HCT116 (cell line): Measurements from ENCODE around the gene FBXW8. TPM values are rescaled to one million over a fixed set of nuclear protein-coding genes. Genes with fewer than 3 reads are reported as not detected.

Experiments used
- ATAC-seq: fragments of 200-7000 bp; cut with Tn5 transposase; 2 replicates; pipeline ENCODE4 v1.9.1; 2020; ENCODE audit warnings: mild to moderate bottlenecking, moderate library complexity
- BruUV-seq: library from RNA; stranded (reverse); fragments of 400-500 nt; replicated peaks from 2 replicates; lab custom pipeline; 2021; lab: Mats Ljungman, UMichigan
- CTCF ChIA-PET: fragments of 300-600 bp; sonication (Branson Sonifier 250); formaldehyde crosslinking; loops from one replicate; lab custom pipeline; 2021; ENCODE audit warnings: antibody characterized with exemption; lab: Charles Lee
- POLR2A ChIA-PET: fragments of 300-600, 350-600 bp; sonication (Branson Sonifier 250); formaldehyde crosslinking; loops from one replicate; lab custom pipeline; 2021; ENCODE audit warnings: antibody characterized with exemption; lab: Charles Lee
- RAD21 ChIA-PET, 2 experiments: fragments of 300-600 bp; sonication (Branson Sonifier 250); formaldehyde crosslinking; loops; one replicate each; lab custom pipeline; 2023; ENCODE audit warnings: low total read pairs in 2 of 2; ENCODE audit not compliant: uncharacterized antibody in 2 of 2, unreplicated experiment in 2 of 2, low non-redundant PET in 1 of 2; lab: Charles Lee
- DNase-seq: peaks from one replicate; pipeline ENCODE4 v3.0.0-alpha.2; 2010; ENCODE audit warnings: low read depth, low spot score
- H2AFZ ChIP-seq: fragments of 200-600 bp; shearing (Covaris generic), sonication (generic); 2 replicates; pipeline ENCODE4 v1.6.1; 2017; ENCODE audit warnings: low read depth, mixed run types, mixed read lengths, antibody characterized with exemption, low read length; ENCODE audit not compliant: poor library complexity, severe bottlenecking
- H3K27ac ChIP-seq: 2 replicates; pipeline ENCODE4 v1.5.1; 2012; ENCODE audit warnings: low read depth, low read length
- H3K27me3 ChIP-seq: fragments of 200-600 bp; sonication (generic); 2 replicates; pipeline ENCODE4 v1.6.1; 2016; ENCODE audit warnings: mixed run types, low read length, mixed read lengths; ENCODE audit not compliant: insufficient read depth
- H3K36me3 ChIP-seq, 2 experiments: fragments of 200-500 bp in 1 of 2; fragments of 200-600 bp in 1 of 2; sonication (Bioruptor generic) in 1 of 2; sonication (generic) in 1 of 2; 2 replicates each; pipeline versions ENCODE4 v1.5.1 to v1.6.1; 2014 to 2016; ENCODE audit warnings: low read length in 2 of 2, inconsistent platforms in 1 of 2, mixed read lengths in 1 of 2, mixed run types in 1 of 2; ENCODE audit not compliant: insufficient read depth in 2 of 2, control insufficient read depth in 1 of 2
- H3K4me1 ChIP-seq, 2 experiments: fragments of 200-600 bp in 1 of 2; sonication (generic) in 1 of 2; 2 replicates each; pipeline versions ENCODE4 v1.5.1 to v1.6.1; 2012 to 2017; ENCODE audit warnings: low read length in 2 of 2, inconsistent platforms in 1 of 2, mild to moderate bottlenecking in 1 of 2, mixed read lengths in 1 of 2, mixed run types in 1 of 2, moderate library complexity in 1 of 2; ENCODE audit not compliant: insufficient read depth in 2 of 2, control insufficient read depth in 1 of 2
- H3K4me2 ChIP-seq: fragments of 200-600 bp; sonication (generic); 2 replicates; pipeline ENCODE4 v1.6.1; 2017; ENCODE audit warnings: mixed run types, low read length, mixed read lengths
- H3K4me3 ChIP-seq, 2 experiments: fragments of 200-600 bp in 1 of 2; sonication (generic) in 1 of 2; replicated peaks in 1 of 2; 2 replicates each; pipeline ENCODE4 v1.5.1; 2011 to 2016; ENCODE audit warnings: low read length in 2 of 2, control low read depth in 1 of 2, low read depth in 1 of 2, mild to moderate bottlenecking in 1 of 2, mixed read lengths in 1 of 2, mixed run types in 1 of 2
- H3K79me2 ChIP-seq: fragments of 200-600 bp; sonication (generic); 2 replicates; pipeline ENCODE4 v1.6.1; 2017; ENCODE audit warnings: mild to moderate bottlenecking, mixed run types, low read length, moderate library complexity, mixed read lengths; ENCODE audit not compliant: insufficient read depth
- H3K9ac ChIP-seq: fragments of 200-600 bp; sonication (generic); 2 replicates; pipeline ENCODE4 v1.6.1; 2016; ENCODE audit warnings: low read length, mixed read lengths
- H3K9me2 ChIP-seq: fragments of 200-600 bp; sonication (generic), shearing (Covaris generic); 2 replicates; pipeline ENCODE4 v1.6.1; 2017; ENCODE audit warnings: mixed run types, mild to moderate bottlenecking, moderate library complexity; ENCODE audit not compliant: insufficient read depth
- H3K9me3 ChIP-seq, 2 experiments: fragments of 200-500 bp in 1 of 2; fragments of 200-600 bp in 1 of 2; sonication (Bioruptor generic) in 1 of 2; sonication (generic) in 1 of 2; 2 replicates each; pipeline ENCODE4 v1.6.1; 2014 to 2017; ENCODE audit warnings: low read length in 2 of 2, mixed read lengths in 2 of 2, inconsistent platforms in 1 of 2, low read depth in 1 of 2, mild to moderate bottlenecking in 1 of 2, mixed run types in 1 of 2, moderate library complexity in 1 of 2; ENCODE audit not compliant: control insufficient read depth in 1 of 2, insufficient read depth in 1 of 2
- H4K20me1 ChIP-seq: fragments of 200-600 bp; sonication (generic), shearing (Covaris generic); 2 replicates; pipeline ENCODE4 v1.6.1; 2017; ENCODE audit warnings: mixed run types, mild to moderate bottlenecking, moderate library complexity; ENCODE audit not compliant: insufficient read depth
- CBX3 ChIP-seq: IDR thresholded peaks from 2 replicates; pipeline ENCODE4 v1.6.1; 2012; ENCODE audit warnings: low read depth
- ELF1 ChIP-seq: IDR thresholded peaks from 2 replicates; pipeline ENCODE4 v1.6.1; 2012; ENCODE audit warnings: low read depth, borderline replicate concordance
- EZH2phosphoT487 ChIP-seq: fragments of 200-600 bp; IDR thresholded peaks from 2 replicates; pipeline ENCODE4 v1.6.1; 2018; ENCODE audit warnings: antibody characterized with exemption, borderline replicate concordance
- JUND ChIP-seq: IDR thresholded peaks from 2 replicates; pipeline ENCODE4 v1.6.1; 2012
- POLR2A ChIP-seq: IDR thresholded peaks from 2 replicates; pipeline ENCODE4 v1.7.0; 2011; ENCODE audit warnings: borderline replicate concordance; ENCODE audit not compliant: insufficient read depth, insufficient read length; ENCODE audit errors: extremely low read depth
- POLR2AphosphoS5 ChIP-seq: IDR thresholded peaks from 2 replicates; pipeline ENCODE4 v1.6.1; 2011; ENCODE audit warnings: mild to moderate bottlenecking, low read depth, low read length, moderate library complexity
- SP1 ChIP-seq: IDR thresholded peaks from 2 replicates; pipeline ENCODE4 v1.6.1; 2012; ENCODE audit warnings: low read depth
- YY1 ChIP-seq: IDR thresholded peaks from 2 replicates; pipeline ENCODE4 v1.6.1; 2011; ENCODE audit warnings: low read length, low read depth, moderate library complexity, mild to moderate bottlenecking; ENCODE audit not compliant: insufficient replicate concordance; ENCODE audit errors: extremely low read depth
- ZFX ChIP-seq: fragments of 450-650 bp; IDR thresholded peaks from 2 replicates; pipeline ENCODE4 v1.6.1; 2017
- ZNF274 ChIP-seq: fragments of 200-500 bp; sonication (Bioruptor generic); IDR thresholded peaks from 2 replicates; pipeline ENCODE4 v1.6.1; 2014; ENCODE audit warnings: mild to moderate bottlenecking, low read depth, low read length, inconsistent platforms
- intact Hi-C: fragments of 100-400 bp; cut with micrococcal nuclease; formaldehyde crosslinking; loops from 2 replicates; pipeline ENCODE4 v1.10.0; 2022
- total RNA-seq: library from RNA; stranded (reverse); gene quantifications from one replicate; pipeline ENCODE4 v1.2.1, GENCODE V29; 2021; ENCODE audit not compliant: unreplicated experiment
- TF ChIP-seq, protein P1 (sequence below): IDR thresholded peaks from 2 replicates; pipeline ENCODE4 v1.6.1; 2011; ENCODE audit warnings: mild to moderate bottlenecking, low read length, moderate library complexity; ENCODE audit not compliant: insufficient replicate concordance; ENCODE audit errors: extremely low read depth
- TF ChIP-seq, protein P2 (sequence below): IDR thresholded peaks from 2 replicates; pipeline ENCODE4 v1.6.1; 2012; ENCODE audit warnings: low read depth

The FBXW8 gene
- total RNA-seq, 1 experiment from 2014 or later: 14.6 TPM

DNA sequence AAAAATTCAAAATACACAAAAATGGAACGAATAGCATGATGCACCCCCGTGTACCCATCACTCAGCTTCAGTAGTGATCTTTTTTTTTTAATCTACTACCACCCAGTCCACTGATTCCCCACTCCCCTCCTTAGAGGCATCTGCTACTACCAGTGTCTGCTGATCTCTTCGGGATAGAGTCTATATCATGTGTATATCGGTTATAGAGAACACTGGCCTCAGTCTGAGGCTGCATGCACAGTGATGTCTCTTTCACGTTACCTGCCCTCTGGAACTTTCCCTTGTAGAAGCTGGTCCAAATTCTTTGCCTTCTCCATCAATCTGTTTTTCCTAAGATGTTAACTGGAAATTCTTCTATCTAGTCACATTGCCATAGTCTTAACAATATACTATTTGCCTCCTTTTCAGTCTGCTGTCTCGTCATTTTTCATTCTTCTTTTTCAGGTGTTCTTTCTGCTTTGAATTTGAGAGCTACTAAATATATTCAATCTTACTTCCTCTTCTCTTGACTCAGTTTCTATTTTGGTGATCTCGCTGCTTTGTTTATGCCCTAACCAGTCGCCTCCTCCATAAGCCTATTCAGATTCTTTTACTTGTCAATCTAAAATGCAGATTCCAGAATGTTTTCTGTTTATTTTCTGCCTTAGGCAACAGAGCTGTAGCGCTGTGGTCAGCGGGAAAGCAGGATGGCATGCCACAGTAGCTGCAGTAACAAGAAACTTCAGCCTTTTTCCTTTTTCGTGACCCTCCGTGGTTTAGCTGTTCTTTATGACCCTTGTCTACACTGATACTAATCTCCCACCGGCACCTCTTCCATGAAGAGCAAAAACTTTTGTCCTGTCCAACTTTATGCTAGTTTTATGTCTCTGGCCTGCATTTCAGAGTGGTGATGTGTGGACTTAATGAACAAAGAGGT lies 67.0 kb downstream of the FBXW8 start:
- Histone ChIP-seq H3K79me2 (no peaks in the 10 kb centered on the region), H3K9me3 (no peaks in the 10 kb centered on the region), H3K27me3 (no peaks in the 10 kb centered on the region), H3K9ac (no peak overlapping the region), H3K27ac (no peak overlapping the region), H3K36me3 (no peaks in the 10 kb centered on the region), H2AFZ (no peak overlapping the region), H4K20me1 (no peaks in the 10 kb centered on the region), H3K4me2 (no peak overlapping the region)
- ChIA-PET CTCF (no interaction called here), POLR2A (no interaction called here)
- no peak for DNase-seq
- TF ChIP-seq JUND: no peak
- TF ChIP-seq POLR2A: no peak
- TF ChIP-seq, all 23 proteins: peak for 0
- Histone ChIP-seq H3K9me2 (no peaks in the 10 kb centered on the region), H3K4me1 (no peaks in the 10 kb centered on the region), H3K4me3 (no peak overlapping the region)
- intact Hi-C loops: no loop called here
- RAD21 ChIA-PET: no interaction called here
- ATAC-seq: no peak
- no TSS peak for BruUV-seq

DNA sequence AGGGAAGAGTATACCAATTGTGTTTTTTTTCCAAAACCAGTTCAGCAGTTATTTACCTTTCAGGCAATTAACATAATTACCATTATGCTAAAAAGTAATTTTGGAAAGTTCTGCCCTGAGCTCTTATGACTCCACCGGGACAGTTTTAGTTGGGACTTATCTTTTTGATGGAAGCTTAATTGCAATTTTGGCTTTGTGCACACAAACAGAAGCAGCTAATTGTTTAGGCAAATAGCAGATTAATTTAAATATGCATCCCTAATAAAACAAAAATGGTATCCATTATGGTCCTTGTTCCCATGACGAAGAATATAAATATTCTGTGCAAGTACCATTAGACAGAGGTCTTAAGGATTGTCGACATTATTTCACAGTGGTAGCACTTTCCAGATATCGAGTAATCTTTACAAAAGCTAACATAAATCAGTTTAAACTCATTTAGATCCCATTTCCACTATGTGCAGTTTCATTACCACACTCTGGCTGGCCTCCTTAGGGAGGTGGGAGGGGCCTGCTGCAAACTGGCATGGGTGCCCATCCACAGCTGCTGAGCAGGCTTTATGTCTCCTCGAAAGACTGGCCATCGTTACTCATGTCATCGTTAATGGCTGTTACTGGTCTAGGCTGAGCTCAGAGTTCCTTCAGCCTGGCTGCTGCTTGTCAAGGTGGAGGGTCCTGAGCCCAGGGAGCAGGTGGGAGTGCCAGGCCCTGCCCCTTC lies 68.2 kb downstream of the FBXW8 start:
- POLR2A ChIA-PET: no interaction called here
- CTCF ChIA-PET: no interaction called here
- no peaks in the 10 kb centered on the region for H3K9me3 ChIP-seq
- H3K4me2 ChIP-seq: no peak overlapping the region
- H2AFZ ChIP-seq: no peak overlapping the region
- no peaks in the 10 kb centered on the region for H4K20me1 ChIP-seq
- H3K4me3 ChIP-seq: no peak overlapping the region
- no peaks in the 10 kb centered on the region for H3K79me2 ChIP-seq
- no peak overlapping the region for H3K9ac ChIP-seq
- RAD21 ChIA-PET: no interaction called here
- no peak for ATAC-seq
- no peak overlapping the region for H3K27ac ChIP-seq
- H3K27me3 ChIP-seq: no peaks in the 10 kb centered on the region
- DNase-seq: no peak
- intact Hi-C loops: no loop called here
- no peaks in the 10 kb centered on the region for H3K36me3 ChIP-seq
- H3K4me1 ChIP-seq: no peaks in the 10 kb centered on the region
- no TSS peak for BruUV-seq
- H3K9me2 ChIP-seq: no peaks in the 10 kb centered on the region
- TF ChIP-seq POLR2AphosphoS5 (no peak), SP1 (no peak), CBX3 (no peak), YY1 (no peak), ZFX (no peak), EZH2phosphoT487 (no peak), ZNF274 (no peak), ELF1 (no peak), POLR2A (no peak)
- TF ChIP-seq, protein P1, sequence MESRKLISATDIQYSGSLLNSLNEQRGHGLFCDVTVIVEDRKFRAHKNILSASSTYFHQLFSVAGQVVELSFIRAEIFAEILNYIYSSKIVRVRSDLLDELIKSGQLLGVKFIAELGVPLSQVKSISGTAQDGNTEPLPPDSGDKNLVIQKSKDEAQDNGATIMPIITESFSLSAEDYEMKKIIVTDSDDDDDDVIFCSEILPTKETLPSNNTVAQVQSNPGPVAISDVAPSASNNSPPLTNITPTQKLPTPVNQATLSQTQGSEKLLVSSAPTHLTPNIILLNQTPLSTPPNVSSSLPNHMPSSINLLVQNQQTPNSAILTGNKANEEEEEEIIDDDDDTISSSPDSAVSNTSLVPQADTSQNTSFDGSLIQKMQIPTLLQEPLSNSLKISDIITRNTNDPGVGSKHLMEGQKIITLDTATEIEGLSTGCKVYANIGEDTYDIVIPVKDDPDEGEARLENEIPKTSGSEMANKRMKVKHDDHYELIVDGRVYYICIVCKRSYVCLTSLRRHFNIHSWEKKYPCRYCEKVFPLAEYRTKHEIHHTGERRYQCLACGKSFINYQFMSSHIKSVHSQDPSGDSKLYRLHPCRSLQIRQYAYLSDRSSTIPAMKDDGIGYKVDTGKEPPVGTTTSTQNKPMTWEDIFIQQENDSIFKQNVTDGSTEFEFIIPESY: no peak
- TF ChIP-seq, protein P2, sequence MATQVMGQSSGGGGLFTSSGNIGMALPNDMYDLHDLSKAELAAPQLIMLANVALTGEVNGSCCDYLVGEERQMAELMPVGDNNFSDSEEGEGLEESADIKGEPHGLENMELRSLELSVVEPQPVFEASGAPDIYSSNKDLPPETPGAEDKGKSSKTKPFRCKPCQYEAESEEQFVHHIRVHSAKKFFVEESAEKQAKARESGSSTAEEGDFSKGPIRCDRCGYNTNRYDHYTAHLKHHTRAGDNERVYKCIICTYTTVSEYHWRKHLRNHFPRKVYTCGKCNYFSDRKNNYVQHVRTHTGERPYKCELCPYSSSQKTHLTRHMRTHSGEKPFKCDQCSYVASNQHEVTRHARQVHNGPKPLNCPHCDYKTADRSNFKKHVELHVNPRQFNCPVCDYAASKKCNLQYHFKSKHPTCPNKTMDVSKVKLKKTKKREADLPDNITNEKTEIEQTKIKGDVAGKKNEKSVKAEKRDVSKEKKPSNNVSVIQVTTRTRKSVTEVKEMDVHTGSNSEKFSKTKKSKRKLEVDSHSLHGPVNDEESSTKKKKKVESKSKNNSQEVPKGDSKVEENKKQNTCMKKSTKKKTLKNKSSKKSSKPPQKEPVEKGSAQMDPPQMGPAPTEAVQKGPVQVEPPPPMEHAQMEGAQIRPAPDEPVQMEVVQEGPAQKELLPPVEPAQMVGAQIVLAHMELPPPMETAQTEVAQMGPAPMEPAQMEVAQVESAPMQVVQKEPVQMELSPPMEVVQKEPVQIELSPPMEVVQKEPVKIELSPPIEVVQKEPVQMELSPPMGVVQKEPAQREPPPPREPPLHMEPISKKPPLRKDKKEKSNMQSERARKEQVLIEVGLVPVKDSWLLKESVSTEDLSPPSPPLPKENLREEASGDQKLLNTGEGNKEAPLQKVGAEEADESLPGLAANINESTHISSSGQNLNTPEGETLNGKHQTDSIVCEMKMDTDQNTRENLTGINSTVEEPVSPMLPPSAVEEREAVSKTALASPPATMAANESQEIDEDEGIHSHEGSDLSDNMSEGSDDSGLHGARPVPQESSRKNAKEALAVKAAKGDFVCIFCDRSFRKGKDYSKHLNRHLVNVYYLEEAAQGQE: no peak
